ENCODE data around the gene SLC24A4.
"Not testable (repeated sequence)": the region's sequence is repeated elsewhere in the genome, so short reads cannot be mapped to it uniquely, and the experiment has no call there.

SLC24A4 gene

DNA sequence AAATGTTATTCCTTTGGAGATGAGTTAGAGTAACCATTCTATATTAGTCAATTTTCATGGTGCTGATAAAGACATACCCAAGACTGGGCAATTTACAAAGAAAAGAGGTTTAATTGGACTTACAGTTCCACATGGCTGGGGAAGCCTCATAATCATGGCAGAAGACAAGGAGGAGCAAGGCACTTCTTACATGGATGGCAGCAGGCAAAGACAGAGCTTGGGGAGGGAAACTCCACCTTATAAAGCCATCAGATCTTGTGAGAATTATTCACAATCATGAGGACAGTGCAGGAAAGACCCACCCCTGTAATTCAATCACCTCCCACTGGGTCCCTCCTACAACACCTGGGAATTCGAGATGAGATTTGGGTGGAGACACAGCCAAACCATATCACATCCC is 79.5 kb downstream of the SLC24A4 start:
- DNase-seq (ENCODE audit: low spot score) = not testable (repeated sequence)

DNA sequence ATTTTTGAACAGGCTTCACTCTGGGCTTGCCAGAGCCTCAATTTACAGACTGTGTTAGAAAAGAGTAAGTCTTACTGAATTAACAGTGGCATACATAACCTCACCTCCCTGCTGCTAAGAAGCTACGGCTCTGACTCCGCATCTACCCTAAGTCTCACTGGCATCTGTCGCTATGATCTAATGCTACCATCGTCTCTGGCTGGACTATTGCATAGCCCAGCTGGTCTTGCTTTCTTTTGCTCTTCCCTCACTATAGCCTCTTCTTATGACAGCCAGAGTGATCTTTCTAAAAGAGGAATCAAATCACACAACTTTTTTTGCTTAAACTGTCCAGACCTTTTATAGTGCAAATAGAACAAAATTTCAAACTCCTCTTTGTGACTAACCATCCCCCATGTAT is 81.1 kb downstream of the SLC24A4 start:
- DNase-seq (ENCODE audit: low spot score) = no peak

DNA sequence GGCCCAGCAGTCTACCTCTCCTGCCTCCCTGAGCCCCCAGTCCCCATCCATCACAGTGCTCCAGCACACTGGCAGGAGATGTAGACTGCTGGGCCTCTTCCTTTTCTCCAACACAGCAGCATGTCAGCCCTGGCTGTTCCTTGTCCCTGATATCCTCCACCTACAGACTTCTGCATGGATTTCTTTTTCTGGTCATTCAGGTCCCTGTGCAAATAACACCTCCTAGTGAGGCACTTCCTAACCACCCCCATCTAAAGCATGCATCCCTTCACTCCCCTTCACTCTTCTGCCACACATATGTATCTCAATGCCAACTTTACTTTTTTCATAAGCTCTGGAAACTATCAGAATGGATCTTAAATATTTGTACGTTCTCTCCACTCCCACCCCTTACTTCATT is 81.5 kb downstream of the SLC24A4 start:
- DNase-seq (ENCODE audit: low spot score) = no peak

DNA sequence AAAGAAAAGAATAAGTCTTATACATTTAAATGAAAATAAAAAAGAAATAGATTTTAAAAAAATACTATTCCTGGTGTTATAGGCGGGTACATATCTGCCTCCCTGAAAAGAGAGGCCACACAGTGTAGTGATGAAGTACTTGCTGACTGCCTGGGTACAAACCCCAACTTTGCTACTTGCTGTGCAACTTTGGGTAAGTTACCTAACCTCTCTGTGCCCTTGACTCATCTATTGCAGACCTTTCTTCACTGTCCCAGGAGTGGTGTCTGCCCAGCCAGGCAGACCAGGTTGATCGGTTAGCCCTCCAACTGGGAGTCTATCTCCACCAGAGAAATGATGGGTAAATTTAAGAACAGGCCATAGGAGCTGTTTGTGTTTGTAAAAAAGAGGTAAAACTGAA is 82.0 kb downstream of the SLC24A4 start:
- DNase-seq (ENCODE audit: low spot score) = no peak

DNA sequence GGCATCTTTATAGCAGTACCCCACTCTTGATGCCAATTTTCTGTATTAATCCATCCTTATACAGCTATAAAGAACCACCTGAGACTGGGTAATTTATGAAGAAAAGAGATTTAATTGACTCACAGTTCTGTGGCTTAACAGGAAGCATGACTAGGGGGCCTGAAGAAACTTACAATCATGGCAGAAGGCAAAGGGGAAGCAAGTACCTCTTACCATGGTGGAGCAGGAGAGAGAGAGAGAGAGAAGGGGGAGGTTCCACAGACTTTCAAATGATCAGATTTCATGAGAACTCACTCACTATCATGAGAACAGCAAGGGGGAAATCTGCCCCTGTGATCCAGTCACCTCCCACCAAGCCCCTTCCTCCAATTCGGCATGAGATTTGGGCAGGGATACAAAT is 84.4 kb downstream of the SLC24A4 start:
- no peak for DNase-seq (ENCODE audit: low spot score)

DNA sequence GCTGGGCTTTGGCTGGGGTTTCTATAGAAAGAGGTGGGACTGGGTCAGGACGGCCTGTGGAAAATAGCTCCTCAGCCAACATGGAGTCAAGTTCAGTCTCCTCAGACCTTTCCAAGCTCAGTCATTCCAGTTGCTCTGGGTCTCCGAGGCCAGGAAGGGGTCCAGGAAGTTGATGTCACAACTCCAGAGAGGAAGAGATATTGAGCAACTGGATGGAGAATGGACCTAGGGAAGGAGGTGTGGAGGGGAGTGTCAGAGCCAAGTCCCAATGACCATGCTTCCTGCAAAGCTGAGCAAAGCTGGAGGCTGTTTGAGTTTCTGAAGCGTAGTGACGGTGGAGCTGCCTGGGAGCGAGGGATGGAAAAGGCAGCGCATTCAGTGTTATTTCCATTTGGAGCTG is 86.1 kb downstream of the SLC24A4 start:
- DNase-seq (ENCODE audit: low spot score) = no peak

DNA sequence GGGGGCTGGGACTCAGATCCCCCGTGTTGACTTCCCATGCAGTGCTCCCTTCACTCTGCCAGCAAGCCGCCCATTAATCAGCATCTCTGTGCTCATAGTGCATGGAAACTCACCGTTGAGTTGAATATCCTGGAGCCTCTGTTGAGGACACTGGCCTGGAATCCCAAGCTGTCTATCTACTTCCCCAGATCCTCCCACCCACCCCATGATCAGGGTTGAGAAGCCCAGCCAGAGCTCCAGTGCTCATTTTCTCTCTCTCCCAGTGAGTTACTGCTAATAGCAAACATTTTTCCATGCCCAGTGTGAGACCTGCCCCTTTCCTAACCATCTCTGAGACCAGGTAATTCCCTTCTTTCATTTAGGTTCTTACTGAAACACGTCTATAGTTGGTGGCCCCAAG is 88.2 kb downstream of the SLC24A4 start:
- DNase-seq (ENCODE audit: low spot score) = no peak

DNA sequence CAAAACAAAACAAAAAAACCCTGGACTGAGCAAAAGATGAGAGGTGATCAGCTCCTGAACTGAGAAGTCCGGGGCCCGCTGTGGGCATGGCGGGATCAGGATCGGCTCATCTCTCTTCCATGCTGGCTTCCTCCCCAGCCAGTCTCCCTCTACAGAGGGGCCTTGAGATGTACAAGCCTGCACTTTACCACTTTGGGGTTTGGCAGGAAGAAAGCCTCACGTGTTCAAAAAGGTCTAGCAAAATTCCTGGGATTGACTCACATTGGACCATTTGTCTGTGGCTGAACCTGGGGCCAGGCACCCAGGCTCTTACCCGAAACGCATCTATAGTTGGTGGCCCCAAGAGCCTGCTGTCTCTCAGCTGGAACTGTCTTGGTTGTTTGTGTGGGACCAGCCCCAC is 89.0 kb downstream of the SLC24A4 start:
- DNase-seq (ENCODE audit: low spot score) = no peak

DNA sequence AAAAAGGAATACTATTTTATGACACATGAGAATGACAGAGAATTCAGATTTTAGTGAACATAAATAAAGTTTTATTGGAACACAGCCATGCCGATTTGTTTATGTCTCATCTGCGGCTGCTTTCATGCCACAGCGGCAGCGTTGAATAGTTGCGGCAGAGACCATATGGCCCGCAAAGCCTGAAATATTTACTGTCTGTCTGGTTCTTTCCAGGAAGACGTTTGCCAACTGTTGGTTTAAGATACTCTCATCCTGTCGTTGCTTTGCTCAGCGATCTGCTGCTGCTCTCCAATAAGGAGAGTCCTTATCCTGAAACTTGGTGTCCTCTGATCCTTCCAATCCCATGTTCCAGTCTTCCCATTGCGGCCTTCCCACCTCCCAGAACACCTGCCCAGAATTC is 89.9 kb downstream of the SLC24A4 start:
- no peak for DNase-seq (ENCODE audit: low spot score)

DNA sequence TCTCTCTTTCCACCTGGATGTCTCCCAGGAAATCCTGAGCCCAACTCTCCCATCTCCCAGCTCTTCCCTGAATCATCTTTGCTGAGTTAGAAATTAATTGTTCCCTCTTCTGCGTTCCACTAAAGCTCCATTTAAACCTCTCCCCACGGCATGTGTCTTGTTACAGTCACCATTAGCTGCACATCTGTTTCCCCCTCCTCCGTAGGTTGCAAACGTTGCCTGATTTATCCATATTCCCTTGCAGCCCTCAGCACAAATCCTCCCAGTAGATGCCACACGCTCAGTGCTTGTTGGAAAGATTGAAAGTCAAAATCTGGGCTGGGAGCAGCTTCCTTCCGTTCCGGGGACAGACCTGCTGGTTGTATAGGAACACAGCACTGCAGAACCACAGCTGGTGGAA is 90.4 kb downstream of the SLC24A4 start:
- no peak for DNase-seq (ENCODE audit: low spot score)

DNA sequence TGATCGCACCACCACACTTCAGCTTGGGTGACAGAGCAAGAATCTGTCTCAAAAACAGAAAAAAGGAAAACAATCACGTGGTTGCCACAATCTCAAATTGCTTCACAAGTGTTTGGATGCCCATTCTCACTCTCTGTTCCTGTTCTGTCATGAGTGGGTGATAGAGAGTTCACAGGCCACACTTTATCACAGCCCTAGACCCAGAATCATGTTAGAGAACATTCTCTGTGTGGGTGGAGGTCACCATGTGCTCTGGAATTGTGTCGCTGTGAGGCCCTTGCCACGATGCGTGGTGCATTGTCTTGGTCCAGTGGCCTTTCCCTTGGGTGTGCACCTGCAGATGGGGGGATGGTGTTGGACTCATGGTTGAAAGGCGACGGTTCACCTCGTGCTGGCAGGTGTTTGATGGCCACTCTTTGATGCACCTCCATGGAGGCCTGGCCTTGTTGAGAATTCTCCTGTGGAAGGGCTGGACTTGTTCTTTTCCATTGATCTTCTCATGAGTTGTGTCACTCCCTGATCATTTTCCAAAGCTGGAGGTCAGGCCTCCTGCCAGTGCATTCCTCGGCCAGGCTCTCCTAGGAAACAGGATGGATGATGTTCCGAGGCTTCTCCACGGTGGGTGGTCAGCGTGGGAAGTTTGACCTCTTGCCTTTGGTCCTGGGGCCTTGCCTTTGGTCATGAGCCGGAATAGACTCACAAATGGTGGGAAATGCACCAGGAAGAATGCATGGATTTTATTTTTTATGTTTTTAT is 91.9 kb downstream of the SLC24A4 start:
- no peak for DNase-seq (ENCODE audit: low spot score)

DNA sequence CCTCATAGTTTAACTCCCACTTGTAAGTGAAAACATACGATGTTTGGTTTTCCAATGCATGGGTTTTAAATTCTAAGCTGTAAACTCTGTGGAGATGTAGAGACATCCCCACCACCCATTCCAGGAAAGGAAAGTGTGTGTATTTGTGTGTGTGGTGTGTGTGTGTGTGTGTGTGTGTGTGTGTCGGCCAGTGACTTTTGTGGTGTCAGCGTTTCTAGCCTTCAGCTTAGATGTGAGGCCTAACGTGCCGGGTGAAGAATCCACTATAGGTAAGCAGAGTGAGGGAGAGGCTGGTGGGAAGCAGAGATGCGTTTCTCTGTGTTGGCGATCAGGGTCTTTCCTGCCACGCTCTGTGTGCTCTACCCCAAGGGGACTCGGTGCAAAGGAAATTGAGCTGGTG is 93.0 kb downstream of the SLC24A4 start:
- DNase-seq (ENCODE audit: low spot score) = no peak

DNA sequence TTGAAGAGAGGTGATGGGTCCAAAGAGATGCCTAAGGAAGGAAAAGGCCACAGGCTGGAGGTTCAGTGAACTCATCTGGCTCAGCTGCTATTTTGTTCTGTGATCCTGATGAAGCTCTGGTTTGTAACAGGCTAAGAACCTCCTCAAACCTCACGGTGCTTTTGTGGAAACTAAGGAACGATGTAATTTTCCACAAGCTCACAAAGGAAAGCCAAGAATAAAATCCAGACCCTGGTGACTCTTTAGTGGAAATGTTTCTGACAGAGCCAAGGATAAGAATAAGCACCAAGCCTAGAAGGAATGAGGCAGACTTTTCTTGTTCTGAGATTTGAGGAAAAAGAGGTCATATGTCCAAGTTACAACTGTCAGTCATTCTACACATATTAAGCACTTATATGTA is 93.6 kb downstream of the SLC24A4 start:
- DNase-seq (ENCODE audit: low spot score) = no peak

DNA sequence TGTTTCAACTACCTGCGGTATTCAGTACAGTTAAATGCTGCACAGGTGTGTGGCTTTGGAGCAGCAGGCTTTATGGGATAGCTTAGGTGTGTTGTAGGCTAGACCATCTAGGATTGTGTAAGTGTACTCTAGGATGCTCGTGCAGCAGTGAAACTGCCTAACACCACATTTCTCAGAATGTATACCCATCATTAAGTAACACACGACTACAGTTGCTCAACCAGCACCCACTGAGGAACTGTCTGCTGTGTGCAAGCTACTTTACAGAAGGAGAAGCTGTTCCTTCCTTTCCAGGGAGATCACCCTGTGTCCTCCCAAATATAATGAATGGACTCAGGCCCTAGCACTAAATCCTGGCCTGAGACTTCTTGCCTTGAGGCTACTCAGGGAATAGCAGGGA is 94.8 kb downstream of the SLC24A4 start:
- DNase-seq (ENCODE audit: low spot score) = no peak

DNA sequence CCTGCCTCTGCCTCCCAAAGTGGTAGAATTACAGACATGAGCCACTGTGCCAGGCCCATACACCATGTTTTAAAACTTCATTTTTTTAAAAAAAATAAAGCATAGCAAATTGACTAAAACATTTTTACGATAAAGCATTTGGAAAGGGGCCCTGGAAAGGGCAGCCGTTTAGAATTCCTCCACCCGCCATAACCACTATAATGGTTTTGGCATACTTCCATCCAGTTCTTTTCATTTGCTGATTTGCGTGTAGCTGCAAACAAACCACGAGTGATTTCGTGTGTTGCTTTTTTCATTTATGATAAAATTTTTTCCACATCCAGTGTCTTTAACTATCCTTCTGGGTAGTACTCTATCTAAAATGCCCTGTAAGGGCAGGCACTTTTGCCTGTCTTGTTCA is 98.8 kb downstream of the SLC24A4 start:
- DNase-seq (ENCODE audit: low spot score) = no peak

DNA sequence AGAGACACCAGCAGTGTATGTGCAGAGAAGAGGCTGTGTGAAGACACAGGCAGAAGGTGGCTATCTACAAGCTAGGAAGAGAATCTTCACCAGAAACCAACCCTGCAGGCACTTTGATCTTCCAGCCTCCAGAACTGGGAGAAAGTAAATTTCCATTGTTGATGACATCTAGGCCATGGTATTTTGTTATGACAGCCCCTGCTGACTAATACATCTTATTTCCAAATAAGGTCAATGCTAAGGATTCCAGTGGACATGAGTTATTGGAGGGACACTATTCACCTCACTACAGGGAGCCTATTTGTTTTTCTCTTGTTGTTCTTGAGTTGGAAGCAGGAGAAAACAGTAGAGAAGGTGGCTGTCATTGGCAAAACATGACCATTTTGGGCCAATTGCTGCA is 102.1 kb downstream of the SLC24A4 start:
- DNase-seq (ENCODE audit: low spot score) = no peak

DNA sequence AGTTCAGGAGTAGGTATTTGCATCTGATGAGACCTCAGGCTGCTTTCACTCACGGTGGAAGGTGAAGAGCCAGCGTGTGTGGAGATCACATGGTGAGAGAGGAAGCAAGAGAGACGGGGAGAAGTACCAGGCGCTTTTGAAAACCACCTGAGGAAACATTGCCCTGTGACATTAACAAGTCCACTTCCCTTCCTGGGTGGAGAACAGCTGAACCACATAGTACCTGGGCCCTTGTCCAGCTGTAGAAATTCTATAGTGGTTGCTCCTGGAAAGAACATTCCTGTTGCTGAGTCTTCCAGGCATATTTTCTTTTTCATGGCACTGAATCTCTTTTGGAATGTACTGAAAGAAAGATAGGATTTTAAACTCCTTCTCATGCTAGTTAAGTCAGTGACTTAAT is 103.3 kb downstream of the SLC24A4 start:
- no peak for DNase-seq (ENCODE audit: low spot score)

DNA sequence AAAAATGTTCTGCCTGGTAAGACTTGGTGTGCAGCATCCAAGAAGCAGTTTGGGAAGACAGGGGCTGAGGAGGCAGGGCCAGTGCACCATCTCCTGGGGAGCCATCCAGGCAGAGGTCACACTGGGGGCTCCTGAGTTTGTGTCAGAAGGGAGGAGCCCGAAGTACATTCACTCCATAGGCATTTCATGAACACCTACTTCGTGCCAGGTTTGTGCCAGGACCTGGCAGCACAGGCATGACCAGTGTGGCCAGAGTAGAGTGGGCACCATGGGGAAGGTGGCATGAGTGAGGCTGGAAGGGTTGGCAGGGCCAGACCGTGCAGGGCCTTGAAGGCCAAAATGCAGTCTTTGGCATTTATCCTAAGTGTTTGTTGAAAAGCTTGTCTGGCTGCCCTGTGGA is 104.1 kb downstream of the SLC24A4 start:
- DNase-seq (ENCODE audit: low spot score) = no peak

DNA sequence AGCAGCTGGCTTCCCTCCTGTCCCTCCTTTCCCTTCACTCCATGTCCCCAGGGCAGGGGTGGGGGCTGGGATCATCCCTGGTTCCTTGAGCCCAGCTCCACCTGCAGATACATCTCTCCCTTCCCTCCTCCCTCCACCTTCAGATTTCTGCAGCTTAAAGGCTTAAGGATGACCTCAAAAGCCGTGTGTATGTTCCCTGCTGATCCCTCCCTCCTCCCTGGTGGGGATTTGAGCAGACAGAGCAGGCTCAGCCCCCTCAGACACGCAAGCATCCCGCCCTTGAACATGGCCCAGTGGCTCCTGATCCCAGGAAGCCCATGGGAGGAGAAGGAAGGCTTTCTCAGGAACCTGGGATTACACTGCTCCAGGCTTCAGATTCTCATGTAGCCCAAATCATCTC is 107.7 kb downstream of the SLC24A4 start:
- no peak for DNase-seq (ENCODE audit: low spot score)

DNA sequence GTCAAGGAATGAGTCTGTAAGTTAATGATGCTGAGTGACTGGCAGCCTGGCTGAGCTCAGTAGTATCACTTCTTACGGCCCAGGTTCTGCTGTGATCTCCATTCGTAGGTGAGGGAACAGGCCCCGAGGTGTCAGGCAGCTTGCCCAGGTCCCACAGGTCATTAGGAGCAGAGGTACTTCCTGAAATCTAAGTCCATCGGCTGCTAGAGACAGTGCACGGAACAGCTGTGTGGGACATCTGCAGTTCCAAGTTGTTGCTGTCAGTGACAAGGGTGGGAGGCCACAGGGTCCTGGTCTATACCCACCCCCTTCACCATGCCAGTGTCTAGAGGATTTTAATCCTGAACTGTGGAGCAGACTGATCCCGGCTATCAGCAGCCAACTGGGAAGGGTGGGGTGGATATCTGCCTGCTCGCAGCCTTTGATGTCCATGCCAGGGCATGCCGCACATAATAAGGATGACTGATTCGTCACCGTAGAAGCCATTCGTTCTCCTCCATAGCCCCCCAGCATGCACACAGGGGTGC is 108.3 kb downstream of the SLC24A4 start:
- no peak for DNase-seq (ENCODE audit: low spot score)

DNA sequence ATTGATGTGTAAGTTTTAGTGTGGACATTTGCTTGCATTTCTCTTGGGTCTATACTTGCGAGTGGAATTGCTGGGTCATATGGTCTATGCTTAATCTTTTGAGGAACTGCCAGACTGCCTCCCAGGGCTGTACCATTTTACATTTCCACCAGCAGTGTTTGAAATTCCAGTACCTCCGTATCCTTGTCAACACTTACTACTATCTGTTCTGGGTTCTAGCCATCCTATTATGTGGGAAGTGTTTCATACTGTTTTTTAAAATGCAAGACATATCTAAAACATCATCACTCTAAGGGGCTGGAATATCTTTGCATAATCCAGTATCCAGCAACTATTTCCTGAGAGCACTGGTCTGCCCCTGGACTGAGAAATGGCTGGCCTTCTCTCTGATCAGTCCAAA is 110.4 kb downstream of the SLC24A4 start:
- DNase-seq (ENCODE audit: low spot score) = no peak

DNA sequence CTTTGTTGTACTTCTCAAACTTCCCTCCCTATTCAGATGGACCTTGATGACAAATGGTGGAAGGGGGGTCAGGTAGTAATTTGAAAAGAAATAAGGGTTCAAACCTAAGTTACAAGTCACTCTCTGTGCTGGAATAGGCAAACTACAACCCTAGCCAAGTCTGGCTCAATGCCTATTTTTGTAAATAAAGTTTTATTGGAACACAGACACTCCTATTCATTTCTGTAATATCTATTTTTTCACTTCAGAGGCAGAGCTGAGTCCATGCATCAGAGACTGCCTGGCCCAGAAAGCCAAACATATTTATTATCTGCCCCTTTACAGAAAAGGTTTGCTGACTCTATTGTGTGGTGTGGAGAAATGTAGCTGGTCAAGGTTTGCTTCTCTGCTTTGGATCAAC is 112.2 kb downstream of the SLC24A4 start:
- DNase-seq (ENCODE audit: low spot score) = no peak

DNA sequence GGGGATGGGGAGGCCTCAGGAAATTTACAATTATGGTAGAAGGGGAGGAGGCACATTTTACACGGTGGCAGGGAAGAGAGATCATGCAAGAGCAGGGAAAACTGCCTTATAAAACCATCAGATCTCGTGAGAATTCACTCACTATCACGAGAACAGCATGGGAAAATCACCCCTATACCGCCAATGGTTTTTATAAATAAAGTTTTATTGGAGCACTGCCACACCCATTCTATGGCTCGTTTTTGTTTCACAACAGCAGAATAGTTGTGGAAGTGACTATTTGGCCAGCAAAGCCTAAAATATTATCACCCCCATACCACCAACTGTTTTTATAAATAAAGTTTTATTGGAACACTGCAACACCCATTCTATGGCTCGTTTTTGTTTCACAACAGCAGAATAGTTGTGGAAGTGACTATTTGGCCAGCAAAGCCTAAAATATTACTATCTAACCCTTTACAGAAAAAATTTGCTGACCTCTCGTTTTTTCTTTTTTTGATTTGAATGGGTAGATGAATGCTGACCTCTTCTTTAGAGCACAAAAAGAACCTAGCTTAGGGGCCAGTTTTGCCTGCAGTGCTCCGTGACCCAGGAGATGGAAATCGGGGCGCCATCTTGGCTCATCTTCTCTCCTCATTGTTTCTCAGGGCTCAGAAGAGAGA is 113.3 kb downstream of the SLC24A4 start:
- no peak for DNase-seq (ENCODE audit: low spot score)

DNA sequence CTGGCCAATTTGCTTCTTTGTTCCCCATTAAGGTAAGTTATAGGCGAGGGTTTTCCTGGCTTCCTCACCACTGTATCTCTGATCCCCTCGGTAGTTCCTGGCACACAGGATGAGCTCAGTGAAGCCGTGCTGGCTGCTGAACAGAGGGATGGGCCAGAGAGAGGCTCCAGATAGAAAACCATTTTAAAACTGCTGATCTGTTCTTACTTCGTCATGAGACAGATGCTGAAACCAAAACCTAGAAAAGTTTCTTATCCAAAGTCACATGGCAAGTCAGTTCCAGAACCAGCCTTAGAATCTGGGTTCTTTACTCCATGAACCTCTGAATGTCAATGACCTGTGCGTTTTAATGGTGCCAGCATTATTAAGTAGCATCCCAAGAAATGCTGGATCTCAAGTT is 114.3 kb downstream of the SLC24A4 start:
- no peak for DNase-seq (ENCODE audit: low spot score)
